ENCODE data around the gene CCNYL1. TPM values are rescaled to one million over a fixed set of nuclear protein-coding genes. Genes with fewer than 3 reads are reported as not detected.
"Not testable (repeated sequence)": the region's sequence is repeated elsewhere in the genome, so short reads cannot be mapped to it uniquely, and the experiment has no call there.

CCNYL1 gene
- total and polyA plus RNA-seq, 9 donors = 4.3 to 13.8 (median 7.4) TPM

DNA sequence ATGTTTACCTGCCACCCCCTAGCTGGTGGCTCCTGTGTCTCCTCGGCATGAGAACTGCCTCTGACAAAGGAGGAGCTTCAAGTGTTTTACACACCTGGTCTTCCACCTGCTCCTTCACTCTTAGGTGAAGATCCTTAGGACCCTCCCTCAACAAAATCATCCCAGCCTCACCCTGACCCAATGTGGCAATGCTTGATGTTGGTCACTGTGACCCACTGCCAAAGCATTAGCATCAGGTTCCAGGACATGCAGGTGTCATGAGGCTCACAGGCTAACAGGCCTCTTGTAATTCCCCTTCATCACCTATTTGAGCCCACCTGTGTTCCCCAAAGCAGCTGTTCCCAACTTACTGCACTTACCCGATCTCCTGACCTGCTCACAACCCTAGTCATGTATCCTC is 48.5 kb downstream of the CCNYL1 start:
- WGBS, 3 donors = 91 to 95% (median 93%) methylated on average over 2 of the region's 2 CpGs
- no peaks in the 10 kb centered on the region for H3K27me3 ChIP-seq
- no peak overlapping the region for H3K4me3 ChIP-seq
- TF ChIP-seq, protein P1, sequence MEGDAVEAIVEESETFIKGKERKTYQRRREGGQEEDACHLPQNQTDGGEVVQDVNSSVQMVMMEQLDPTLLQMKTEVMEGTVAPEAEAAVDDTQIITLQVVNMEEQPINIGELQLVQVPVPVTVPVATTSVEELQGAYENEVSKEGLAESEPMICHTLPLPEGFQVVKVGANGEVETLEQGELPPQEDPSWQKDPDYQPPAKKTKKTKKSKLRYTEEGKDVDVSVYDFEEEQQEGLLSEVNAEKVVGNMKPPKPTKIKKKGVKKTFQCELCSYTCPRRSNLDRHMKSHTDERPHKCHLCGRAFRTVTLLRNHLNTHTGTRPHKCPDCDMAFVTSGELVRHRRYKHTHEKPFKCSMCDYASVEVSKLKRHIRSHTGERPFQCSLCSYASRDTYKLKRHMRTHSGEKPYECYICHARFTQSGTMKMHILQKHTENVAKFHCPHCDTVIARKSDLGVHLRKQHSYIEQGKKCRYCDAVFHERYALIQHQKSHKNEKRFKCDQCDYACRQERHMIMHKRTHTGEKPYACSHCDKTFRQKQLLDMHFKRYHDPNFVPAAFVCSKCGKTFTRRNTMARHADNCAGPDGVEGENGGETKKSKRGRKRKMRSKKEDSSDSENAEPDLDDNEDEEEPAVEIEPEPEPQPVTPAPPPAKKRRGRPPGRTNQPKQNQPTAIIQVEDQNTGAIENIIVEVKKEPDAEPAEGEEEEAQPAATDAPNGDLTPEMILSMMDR (IDR thresholded peaks at IDR 0.05) = no peak
- TF ChIP-seq EP300 (IDR thresholded peaks at IDR 0.05) (no peak), POLR2A (IDR thresholded peaks at IDR 0.05) (no peak)
- no peak for DNase-seq
- no peaks in the 10 kb centered on the region for H3K36me3 ChIP-seq
- H3K27ac ChIP-seq = no peak overlapping the region
- no peaks in the 10 kb centered on the region for H3K4me1 ChIP-seq (ENCODE audit: insufficient read depth)
- H3K9me3 ChIP-seq = no peaks in the 10 kb centered on the region
- intact Hi-C loops (cut with DNase I) = loop anchor here in 2 of 4 donors (10.0 kb wide), 3 partner anchors 165 to 275 kb away; no protein-coding TSS in a partner anchor

- Histone ChIP-seq H3K36me3 (no peaks in the 10 kb centered on the region), H3K27ac (no peak overlapping the region), H3K27me3 (no peaks in the 10 kb centered on the region), H3K4me3 (no peak overlapping the region), H3K4me1 (ENCODE audit: insufficient read depth) (no peaks in the 10 kb centered on the region), H3K9me3 (no peaks in the 10 kb centered on the region)
- TF ChIP-seq, protein P1 (IDR thresholded peaks at IDR 0.05) = no peak
- no peak for TF ChIP-seq POLR2A (IDR thresholded peaks at IDR 0.05)
- no peak for TF ChIP-seq EP300 (IDR thresholded peaks at IDR 0.05)
- no peak for DNase-seq
- 80 to 88% (median 83%) methylated on average over 2 of the region's 2 CpGs for WGBS, 3 donors
- intact Hi-C loops (cut with DNase I) = loop anchor here in 2 of 4 donors (10.0 kb wide), 3 partner anchors 164 to 274 kb away; no protein-coding TSS in a partner anchor
Measured at GRCh38 chr2:207760453-207760852, 49.0 kb downstream of the CCNYL1 start.

- 92 to 98% (median 97%) methylated on average over 3 of the region's 3 CpGs for WGBS, 3 donors
- H3K36me3 ChIP-seq; H3K4me1 ChIP-seq (ENCODE audit: insufficient read depth); H3K4me3 ChIP-seq; DNase-seq; H3K27ac ChIP-seq; H3K9me3 ChIP-seq; H3K27me3 ChIP-seq: not testable (repeated sequence)
- intact Hi-C loops (cut with DNase I) = loop anchor here in 2 of 4 donors (10.0 kb wide), 3 partner anchors 163 to 273 kb away; no protein-coding TSS in a partner anchor
Measured at GRCh38 chr2:207761426-207761825, 50.0 kb downstream of the CCNYL1 start.

DNA sequence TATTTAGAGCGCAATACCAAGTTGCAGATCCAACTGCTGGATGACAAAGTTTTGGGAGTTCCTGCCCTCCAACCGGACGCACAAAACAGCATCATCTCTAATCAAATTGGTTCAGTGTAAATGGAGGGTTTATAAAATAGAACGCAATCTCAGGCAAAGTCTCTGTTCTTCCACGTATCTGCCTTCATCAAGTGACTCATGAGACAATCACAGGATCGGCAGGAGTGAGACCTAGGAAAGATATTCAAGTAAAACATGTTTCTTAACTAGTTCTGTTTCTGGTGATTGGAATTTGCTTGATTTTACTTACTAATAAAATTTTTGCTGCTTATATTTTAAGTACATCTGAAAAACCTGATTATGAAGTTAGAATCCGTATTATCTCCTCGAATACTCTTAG is 50.7 kb downstream of the CCNYL1 start:
- intact Hi-C loops (cut with DNase I) = loop anchor here in 2 of 4 donors (10.0 kb wide), 3 partner anchors 163 to 273 kb away; no protein-coding TSS in a partner anchor
- WGBS, 3 donors = 85 to 95% (median 94%) methylated on average over 8 of the region's 8 CpGs
- Histone ChIP-seq H3K27ac (no peak overlapping the region), H3K4me1 (ENCODE audit: insufficient read depth) (peaks cover 5% of the 10 kb centered on the region), H3K9me3 (no peaks in the 10 kb centered on the region), H3K4me3 (no peak overlapping the region), H3K27me3 (no peaks in the 10 kb centered on the region), H3K36me3 (no peaks in the 10 kb centered on the region)
- TF ChIP-seq, protein P1 (IDR thresholded peaks at IDR 0.05) = no peak
- no peak for TF ChIP-seq POLR2A (IDR thresholded peaks at IDR 0.05)
- TF ChIP-seq EP300 (IDR thresholded peaks at IDR 0.05) = no peak
- no peak for DNase-seq

DNA sequence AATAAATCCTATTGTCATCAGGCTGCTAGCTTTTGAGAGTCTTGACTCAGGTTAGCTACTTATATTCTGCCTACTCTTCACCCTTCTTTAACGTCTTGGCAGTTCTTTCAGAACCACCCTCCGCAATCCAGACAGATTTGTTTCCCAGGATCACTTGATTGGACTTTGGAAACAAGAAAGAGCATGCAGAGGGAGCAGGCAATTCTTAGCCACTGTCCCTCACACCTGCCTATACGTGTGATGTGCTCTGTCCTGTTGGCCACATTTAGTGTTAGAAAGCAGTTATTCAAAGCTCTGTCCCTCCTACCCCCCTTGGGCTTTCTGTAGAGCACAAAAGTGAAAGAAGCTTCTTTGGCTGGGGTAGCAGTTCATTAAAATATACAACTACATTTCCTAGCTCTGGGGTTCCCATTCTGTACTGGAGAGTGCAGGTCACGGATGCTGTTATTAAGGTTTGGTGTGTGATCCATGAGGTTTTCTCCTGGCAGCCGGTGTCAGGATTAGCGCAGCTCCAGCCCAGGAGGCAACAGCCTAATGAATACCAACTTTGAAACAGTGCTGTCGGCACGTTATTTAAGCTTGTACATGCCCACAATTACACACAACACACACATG is 52.0 kb downstream of the CCNYL1 start:
- no peak overlapping the region for H3K4me3 ChIP-seq
- DNase-seq = no peak
- 90 to 93% (median 92%) methylated on average over 8 of the region's 8 CpGs for WGBS, 3 donors

More for the DNA sequence above, 52.0 kb downstream of the CCNYL1 start:
- intact Hi-C loops (cut with DNase I) = loop anchor here in 2 of 4 donors (10.0 kb wide), 3 partner anchors 161 to 271 kb away; no protein-coding TSS in a partner anchor
- Histone ChIP-seq H3K4me1 (ENCODE audit: insufficient read depth) (peaks cover 16% of the 10 kb centered on the region), H3K27me3 (no peaks in the 10 kb centered on the region), H3K9me3 (no peaks in the 10 kb centered on the region), H3K27ac (no peak overlapping the region), H3K36me3 (no peaks in the 10 kb centered on the region)
- no peak for TF ChIP-seq POLR2A (IDR thresholded peaks at IDR 0.05)
- TF ChIP-seq EP300 (IDR thresholded peaks at IDR 0.05) = no peak
- TF ChIP-seq, protein P1 (IDR thresholded peaks at IDR 0.05) = no peak

All from ovary (tissue), 9 donors.